ENCODE results near the gene RARB.

RARB gene

DNA sequence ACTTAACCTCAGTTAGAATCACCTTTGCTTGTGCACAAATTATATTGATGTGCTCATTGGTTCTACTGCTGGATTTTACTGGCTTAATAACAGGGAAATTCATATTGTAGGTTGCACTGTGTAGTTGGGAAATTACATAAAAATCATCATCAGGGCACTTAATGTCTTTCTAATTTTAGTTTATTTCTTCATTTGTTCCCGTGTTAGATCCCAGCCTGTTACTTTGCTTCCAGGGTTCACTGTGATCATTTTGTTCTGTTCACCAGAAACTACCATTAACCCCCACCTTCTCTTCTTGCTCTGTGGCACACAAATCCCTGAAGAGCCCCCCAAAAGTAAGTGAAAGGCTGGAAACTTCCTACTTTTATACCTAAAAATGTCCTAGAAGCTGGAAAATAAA is 80.4 kb downstream of the RARB start:
- no peak for DNase-seq (ENCODE audit: low read depth)

DNA sequence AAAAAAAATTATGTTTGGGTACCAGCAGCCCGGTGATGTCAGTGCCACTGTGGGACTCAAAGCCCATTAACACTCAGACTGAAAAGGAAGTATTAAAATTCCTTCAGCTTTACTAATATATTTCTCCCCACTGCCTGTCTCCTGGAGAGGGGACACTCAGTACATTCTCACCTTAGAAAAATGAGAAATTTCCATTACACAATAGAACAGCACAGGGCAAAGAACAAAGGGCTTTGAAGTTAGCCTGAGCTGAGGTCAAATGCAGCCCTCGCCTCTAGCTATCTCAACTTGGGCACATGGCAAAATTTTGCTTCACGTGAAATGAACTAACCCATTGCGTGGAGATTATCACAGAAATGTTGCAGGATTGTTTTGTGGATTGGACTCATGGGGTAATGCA is 80.8 kb downstream of the RARB start:
- DNase-seq (ENCODE audit: low read depth) = no peak

DNA sequence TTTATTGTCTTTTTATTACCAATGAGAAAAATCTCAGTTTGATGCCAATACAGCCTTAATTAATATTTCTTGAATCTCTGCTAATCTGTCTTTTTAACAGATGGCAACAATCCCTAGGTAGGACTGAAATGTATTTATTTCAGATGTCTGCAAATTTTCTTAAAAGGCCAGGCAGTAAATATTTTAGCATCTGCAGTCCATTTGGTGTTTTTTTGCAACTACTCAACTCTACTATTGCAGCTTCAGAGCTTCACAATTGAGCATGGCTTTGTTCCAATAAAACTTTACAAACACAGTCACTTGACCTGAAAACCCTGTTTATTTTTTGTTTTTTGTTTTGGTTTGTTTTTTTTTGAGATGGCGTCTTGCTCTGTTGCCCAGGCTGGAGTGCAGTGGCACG is 82.7 kb downstream of the RARB start:
- no peak for DNase-seq (ENCODE audit: low read depth)

DNA sequence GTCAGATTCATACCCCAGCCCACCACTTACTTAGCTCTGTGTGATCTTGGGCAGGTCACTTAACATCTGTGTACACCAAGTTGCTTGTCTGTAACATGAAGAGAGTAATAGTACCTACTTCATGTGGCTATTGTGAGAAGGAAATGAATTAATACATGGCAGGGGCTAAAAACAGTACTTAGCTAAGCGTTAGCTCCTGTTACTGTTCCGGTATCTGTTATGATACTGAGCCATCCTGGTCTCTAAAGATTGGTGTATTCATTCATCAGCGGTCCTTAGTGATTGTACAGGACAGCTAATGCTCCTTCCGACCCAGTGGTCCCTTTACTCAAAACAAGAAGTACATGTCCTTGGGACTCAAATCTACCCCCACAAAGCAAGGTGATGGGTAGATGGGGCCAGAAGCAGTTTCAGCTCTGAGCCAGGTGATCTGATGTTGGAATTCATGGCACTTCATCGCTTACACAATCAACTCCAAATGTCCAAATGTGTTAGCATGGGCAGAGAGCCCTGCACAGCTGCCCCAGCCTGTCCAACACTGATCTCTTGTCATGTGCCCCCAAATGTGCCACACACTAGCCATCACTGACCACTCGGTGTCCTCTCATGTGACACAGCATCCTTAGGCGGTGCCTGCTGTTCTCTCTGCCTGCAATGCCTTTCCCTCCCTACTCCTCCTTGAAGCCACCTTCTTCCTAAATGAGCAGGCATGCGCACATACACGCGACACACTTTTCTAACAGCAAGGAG is 84.1 kb downstream of the RARB start:
- DNase-seq (ENCODE audit: low read depth) = no peak

DNA sequence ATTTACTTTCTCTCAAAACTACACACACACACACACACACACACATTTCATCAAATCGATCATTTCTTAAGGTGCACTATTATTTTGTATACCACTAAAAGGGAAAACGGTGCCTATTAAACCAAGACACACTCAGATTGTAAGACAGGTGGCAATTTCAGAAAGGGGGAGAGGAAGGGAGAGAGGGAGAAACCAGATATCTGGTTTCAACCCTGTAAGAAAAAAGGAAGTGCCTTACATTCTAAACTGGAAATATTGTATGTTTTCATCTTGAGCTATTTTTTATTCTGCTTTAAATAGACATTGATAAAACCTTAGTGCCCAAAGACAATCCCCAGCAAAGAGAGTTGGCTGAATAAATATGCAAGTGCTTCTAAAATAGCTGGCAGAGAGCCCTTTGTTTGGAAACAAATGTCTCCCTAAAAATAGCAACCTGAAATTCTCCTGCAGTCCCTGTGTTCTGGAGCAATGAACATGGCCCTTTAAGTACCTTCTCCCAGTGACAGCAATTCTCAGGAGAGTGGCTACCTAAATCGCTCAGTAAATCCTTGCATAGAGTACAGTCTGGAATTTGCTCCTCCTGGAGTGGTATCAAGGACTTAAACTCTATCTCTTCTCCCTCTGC is 85.7 kb downstream of the RARB start:
- no peak for DNase-seq (ENCODE audit: low read depth)

DNA sequence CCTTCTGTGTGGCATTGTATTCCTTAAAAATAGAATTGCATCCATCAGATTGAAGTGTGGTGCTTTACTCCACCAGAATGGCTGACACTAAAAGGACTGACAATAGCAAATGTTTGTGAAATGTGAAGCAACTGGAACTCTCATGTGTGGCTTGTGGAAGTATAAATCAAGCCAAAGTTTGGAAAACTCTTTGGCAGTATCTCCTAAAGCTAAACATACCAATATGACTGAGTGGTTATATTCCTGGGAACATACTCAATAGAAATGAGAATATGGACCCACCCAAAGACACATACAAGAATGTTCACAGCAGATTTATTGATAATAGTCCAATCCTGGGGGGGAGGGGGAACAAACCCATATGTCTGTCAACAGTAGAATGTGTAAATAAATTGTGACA is 87.1 kb downstream of the RARB start:
- DNase-seq (ENCODE audit: low read depth) = no peak

DNA sequence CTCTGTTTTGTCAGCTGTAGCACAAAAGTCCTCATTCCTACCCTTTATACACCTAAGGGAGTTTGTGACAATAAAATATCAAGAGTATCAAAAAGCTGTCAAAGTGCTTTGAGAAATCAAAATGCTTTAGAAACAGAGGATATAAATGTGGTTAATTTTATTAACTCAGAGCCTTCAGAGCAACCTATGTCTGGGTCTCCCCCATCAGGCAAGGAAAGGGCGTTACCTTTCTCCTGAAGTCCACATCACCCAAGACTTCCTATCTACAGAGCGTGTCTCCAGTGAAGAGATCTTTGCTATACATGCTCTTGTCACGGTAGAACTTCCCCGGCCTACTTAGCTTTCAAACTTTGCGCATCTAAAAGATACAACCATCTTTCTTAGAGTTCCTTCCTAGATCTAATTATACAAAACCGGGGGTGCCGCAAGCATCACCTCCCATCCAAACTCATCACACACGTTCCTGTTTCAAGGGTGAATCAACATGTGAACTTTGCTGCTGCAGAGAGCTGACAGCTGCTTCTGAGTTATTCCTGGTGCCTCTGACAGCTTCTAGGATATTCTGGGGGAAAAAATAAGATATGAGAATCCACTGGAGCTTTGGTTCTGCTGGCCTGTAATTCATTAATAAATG is 93.0 kb downstream of the RARB start:
- no peak for DNase-seq (ENCODE audit: low read depth)

DNA sequence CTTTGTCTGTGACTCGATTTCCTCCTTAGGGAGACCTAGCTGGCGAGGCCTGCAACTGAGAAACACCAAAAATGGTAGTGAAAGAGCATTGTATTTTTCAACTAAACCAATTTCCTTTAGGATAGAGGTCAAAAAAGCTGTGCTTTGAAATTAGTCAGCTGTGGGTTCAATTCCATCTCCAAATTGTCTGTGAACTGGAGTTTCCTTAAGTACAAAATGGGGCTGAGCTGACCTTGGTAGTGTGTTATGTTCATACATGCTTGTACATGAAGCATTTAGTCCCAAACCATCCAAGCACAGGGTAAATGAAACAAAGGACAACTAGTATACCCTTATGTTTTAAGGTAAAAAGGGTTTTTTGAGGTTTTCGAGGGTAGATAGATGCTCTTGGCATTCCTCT is 99.3 kb downstream of the RARB start:
- DNase-seq (ENCODE audit: low read depth) = no peak

DNA sequence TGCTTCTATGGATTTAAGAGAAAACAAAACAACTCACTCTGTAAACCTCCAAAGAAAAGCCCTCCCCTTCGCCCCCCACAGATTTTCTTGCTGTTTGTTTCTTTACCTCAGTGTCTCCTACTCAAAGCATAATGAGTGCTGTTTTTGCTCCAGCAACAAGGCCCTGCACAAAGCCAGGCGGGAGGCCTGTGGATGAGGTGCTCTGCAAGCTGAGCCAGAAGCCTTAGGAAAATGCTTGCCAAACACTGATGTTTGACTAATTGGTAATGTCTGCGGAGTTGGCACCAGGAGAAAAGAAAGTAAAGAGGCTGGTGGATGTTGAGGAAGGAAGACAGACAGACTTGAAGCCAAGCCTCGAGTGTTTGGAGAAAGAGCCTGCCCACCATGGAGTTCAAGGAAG is 99.7 kb downstream of the RARB start:
- no peak for DNase-seq (ENCODE audit: low read depth)

DNA sequence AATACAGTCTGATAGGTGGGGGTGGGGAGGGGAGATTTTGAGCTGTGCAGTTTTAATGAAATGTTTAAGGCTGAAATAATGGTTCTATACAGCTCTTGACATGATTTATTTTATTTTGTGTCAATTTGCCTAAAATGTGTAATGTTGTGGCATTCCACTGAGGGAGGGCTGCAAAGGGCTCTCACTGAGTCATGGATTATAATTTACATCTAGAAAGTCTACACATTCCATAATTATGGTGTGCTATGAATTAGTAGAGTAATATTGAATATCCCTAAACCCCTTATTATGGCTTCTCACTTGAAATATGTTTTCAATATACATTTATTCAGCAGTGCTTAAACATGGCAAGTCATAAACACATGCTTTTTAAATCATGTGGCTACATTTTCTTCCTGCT is 103.9 kb downstream of the RARB start:
- no peak for DNase-seq (ENCODE audit: low read depth)

DNA sequence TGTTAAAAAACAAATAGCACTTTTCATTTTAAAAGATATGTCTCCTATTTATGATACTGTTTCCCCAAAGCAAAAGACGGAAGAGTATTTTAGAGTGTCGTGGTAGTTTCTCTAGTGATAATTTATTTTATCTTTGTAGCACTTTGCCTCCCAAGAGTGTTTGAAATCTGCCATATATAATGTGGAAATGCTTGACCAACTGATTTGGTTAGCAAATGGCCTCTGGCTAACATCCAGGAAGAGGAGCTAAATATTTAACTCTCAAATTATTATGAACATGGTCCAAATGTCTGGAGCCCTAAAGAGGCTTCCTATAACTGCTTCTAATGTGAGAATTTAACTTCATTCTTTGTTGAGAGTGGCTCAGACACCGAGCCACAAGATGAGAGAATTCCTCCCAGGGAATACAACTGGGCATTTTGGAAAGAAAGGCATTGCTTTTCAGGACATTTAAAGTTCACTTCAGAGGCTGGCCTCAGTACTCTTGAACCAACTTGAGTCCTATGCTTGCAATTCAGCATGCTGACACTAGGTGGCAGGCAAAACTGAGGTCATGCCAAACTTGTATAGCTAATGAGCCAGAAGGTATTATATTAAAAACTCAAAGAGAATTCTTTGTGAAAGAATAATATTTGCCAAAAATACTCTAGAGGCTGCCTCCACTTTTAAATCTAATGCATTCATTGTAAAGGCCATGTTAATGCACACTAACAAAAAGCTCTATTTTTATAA is 104.5 kb downstream of the RARB start:
- no peak for DNase-seq (ENCODE audit: low read depth)

DNA sequence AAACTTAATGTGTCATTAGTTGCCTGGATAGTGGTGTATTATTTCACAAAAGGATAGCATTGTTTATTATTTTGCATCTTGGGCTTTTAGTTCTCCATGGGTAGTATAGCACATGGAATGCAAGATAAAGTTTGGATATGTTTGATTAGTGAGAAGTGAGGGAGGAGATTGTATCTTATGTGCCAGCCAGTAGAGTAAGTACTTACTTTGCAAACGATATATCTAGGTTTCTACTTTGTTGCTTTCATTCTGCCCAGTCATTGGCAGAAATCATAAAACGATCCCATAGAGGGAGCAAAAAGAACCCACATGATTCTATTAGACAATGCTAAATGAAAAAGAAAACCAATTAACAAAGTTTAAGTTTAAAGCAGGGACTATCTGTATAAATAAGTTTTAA is 105.3 kb downstream of the RARB start:
- DNase-seq (ENCODE audit: low read depth) = no peak

DNA sequence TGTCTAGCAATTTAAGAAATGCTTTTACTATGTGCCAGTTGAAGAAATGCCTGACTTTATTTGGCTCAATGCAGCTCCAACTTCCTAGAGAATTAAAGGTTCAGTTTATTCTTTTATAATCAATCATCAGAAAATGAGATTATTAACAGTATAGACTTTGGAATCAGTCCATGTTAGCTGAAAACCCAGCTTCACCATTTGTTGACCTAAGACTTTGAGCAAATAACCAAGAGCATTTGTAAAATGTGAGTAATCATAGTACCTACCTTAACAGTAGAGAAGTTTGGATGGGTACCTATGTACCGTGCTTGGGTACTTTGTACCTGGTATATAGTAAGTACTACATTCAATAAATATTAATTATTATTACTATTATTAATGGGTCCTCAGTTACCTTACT is 105.9 kb downstream of the RARB start:
- DNase-seq (ENCODE audit: low read depth) = no peak

DNA sequence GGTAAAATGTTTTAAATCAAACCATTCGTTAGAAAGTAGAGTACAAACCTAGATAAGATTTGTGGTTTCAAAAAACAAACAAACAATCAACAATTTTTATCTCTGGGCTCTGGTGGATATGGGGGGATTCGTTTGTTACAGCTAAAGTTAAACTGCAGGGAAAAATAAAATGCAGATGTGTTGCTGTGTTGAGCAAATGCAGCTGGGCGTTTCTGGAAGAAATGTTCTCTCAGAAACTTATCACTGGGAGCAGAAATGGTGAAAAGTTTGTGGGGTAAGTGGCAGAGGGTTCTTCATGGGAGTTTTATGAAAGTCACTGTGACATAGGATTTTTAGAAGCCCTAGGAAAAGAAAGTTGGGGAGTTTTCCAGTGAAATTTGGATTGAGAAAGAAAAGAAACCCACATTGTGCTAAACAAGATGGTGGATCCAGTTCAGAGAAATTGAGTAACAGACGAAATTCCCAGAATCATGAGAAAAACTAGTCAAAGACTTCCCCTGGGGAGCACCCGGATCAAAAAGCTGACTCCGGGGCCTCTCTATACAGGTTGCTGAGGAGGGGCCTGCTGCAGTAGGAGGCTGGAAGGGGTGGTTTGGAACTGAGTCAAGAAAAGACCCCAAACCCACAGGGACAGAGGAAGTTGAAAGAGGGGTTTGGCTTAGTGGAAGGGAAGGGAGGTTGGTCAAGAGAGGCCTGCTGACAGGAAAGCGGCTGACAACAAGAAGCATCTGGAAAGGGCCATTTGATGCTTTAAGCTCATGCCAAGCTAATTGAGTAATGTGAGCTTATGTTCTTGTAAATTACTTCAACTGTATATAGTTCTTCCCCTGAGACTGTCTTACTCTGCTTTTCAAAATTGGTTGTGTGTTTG is 108.7 kb downstream of the RARB start:
- DNase-seq (ENCODE audit: low read depth) = no peak

DNA sequence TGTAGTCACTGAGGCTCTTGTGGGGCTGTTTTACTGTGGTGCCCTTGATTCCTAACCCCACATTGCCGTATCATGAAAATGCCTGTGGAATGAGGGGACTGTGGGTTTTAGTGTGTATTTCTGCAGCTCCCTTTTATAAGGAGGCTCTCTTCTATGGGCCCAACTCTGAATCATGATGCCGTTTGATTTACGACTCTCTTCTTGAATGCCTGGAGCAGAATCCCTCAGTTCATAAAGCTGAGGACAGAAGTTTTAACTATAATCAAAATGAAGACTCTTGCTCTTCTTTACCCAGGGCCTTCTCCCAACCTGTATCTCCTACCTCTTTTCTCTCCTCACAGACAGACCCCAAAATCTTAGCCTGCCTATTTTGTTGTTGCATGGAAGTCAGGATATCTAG is 109.5 kb downstream of the RARB start:
- DNase-seq (ENCODE audit: low read depth) = no peak

DNA sequence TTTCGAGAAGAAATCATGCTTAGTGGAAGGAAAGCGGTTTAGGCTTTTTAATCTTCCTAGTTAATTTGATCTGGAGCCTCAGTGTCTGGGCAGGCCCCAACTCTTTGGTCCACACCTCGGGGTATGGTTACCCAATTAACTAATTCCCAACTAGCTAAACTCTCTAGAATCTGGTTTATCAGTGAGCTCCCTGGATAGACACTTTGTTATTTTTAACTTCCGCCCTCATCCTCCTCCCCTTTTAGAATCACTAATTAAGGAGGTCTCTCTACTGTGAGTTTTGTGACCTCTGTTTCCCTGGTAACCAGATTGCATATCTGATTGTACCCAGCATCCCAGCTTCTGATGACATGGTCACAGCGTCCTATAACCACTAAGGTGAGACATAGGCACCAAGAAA is 112.2 kb downstream of the RARB start:
- DNase-seq (ENCODE audit: low read depth) = no peak

DNA sequence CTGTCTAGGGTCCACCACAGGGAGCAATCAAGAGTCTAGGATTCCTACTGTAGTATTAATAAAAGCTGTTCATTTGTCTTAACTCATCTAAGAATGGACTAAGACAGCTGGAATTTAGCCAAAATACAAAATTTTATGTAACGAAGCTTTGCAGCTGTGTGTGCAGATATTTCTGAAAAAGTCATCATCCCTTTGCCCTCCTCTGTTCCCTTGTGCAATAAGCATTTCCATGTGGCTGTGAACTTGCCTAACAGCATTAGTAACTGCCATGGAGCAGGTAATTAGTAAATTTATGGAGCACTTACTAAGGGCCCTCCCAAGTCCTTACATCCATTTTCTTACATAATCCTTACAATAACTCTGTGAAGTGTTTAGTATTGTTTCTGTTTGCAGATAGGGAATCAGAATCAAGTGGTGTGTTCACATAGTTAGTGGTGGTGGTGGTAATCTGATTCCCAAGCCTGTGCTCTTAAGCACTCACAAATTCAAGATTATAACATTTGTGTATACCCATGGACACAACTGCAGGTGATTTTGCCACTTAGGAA is 114.5 kb downstream of the RARB start:
- no peak for DNase-seq (ENCODE audit: low read depth)

DNA sequence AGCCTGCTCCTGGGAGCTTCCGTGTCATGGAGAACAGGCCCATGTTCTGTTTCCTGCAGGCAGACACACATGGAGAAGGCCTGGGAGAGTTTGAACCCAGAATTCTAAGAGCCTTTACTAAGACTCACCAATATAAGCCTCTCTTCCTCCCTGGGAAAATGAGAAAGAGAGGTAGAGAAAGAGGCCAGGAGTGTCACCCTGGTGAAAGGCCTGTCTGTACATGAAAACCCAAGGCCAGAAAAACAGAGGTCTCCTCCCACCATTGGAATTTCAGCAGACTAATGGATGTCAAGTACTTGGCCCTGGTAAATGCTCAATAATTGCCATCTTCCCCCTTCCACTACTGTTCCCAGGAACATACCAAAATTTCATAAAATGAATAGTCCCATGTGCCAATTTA is 119.0 kb downstream of the RARB start:
- DNase-seq (ENCODE audit: low read depth) = no peak

DNA sequence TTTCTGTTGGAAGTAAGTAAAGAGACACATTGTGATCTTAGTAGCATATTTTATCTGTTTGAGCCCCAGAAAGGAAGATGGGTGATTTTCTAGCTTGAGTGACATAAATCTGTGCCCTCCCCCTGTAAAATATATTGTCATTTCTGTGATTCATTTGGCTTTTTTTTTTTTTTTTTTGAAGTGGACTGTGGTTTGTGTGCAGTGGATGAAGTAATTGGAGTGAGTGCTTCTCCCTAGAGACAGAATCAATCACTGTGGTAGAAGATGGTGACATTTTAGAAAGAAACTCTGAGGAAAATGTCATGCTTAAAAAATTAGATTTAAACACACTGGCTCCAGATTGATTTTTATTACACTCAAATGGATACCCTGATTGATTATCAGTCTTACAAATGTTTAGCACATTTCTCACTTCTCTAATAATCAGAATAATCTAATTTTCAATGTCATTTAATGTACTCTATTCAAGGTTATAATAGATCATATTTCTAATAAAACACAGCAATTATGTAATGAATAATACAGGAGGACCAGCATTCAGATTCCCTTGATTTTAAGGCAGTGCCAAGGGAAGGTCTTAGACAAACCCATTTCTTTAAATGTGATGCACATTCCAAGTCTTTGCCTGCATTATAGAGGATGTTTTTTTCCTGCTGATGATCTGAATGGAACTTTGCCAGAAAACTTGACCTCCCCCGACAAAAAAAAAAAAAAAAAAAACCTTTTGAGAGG is 120.0 kb downstream of the RARB start:
- DNase-seq (ENCODE audit: low read depth) = no peak

DNA sequence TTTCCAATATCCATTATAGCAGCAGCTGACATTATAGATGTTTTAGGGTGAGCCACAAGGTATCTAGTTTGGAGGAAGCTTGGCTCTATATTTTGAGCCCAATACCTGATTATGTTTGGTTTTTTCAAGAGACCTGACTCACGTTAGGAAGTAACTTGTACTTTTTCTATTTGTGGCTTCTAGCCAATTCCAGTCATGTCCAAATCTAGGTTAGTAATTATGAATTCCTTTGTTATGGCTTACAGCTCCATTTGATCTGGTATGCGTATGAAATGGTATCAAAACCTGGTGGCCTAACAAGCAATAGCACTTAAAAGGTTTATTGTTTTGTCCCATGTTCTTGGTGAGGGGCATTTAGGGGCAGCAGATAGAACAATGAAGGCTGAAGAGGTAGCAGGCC is 120.8 kb downstream of the RARB start:
- DNase-seq (ENCODE audit: low read depth) = no peak

DNA sequence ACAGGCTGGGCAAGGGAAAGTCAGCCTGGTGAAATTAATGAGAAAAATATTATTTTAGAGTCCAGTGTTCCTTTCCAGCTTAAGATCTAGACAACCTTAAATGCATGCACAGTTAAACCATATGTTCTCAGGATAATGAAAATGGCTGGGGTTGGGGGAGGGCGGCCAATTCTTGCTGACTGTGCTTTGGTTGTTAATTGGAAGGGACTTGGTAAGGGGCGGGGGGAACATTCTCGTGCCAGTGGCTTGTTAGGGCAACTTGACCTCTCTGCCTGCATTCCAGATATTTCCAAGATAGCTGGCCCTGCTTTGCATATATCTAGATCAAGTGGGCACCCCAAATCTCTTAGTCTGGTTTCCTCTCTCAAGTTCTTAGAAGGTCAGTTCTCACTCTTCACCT is 124.2 kb downstream of the RARB start:
- DNase-seq (ENCODE audit: low read depth) = no peak

Data from stimulated activated CD8-positive, alpha-beta memory T cell treated with anti-CD3 and anti-CD28 coated beads, Interleukin-15, amount 100 ng/mL, for 1 hour (primary cell).